MM.1S (cell line): ENCODE results near the gene LYL1.

ENCODE experiments used
- DNase-seq: peaks from one replicate; pipeline ENCODE4 v3.0.0-alpha.2; 2015
- H2AFZ ChIP-seq: fragments of 300-600 bp; sonication (generic); 2 replicates; pipeline ENCODE4 v1.6.0; 2016; ENCODE audit warnings: antibody characterized with exemption, low read length
- H3F3A ChIP-seq: fragments of 300-600 bp; sonication (generic); 2 replicates; pipeline ENCODE4 v1.6.1; 2016; ENCODE audit warnings: mild to moderate bottlenecking, antibody characterized with exemption, low read length, moderate library complexity, mixed read lengths; ENCODE audit not compliant: insufficient read depth
- H3K27ac ChIP-seq: fragments of 300-600 bp; sonication (generic); 2 replicates; pipeline ENCODE4 v1.5.1; 2016; ENCODE audit warnings: mild to moderate bottlenecking, low read length
- H3K27me3 ChIP-seq: fragments of 300-600 bp; sonication (generic); replicated peaks from 2 replicates; pipeline ENCODE4 v1.6.0; 2016; ENCODE audit warnings: low read length; ENCODE audit not compliant: insufficient read depth
- H3K36me3 ChIP-seq: fragments of 300-600 bp; sonication (generic); replicated peaks from 2 replicates; pipeline ENCODE4 v1.6.1; 2016; ENCODE audit warnings: mild to moderate bottlenecking, low read length, mixed read lengths; ENCODE audit not compliant: insufficient read depth
- H3K4me1 ChIP-seq: fragments of 300-600 bp; sonication (generic); 2 replicates; pipeline ENCODE4 v1.6.1; 2016; ENCODE audit warnings: low read length, mixed read lengths
- H3K4me2 ChIP-seq: fragments of 300-600 bp; sonication (generic); 2 replicates; pipeline ENCODE4 v1.6.0; 2016; ENCODE audit warnings: low read depth, low read length
- H3K4me3 ChIP-seq: fragments of 300-600 bp; sonication (generic); 2 replicates; pipeline ENCODE4 v1.5.1; 2016; ENCODE audit warnings: low read length, mixed read lengths
- H3K79me2 ChIP-seq: fragments of 300-600 bp; sonication (generic); 2 replicates; pipeline ENCODE4 v1.6.1; 2016; ENCODE audit warnings: mixed run types, low read length, mixed read lengths
- H3K9ac ChIP-seq: fragments of 300-600 bp; sonication (generic); 2 replicates; pipeline ENCODE4 v1.6.1; 2016; ENCODE audit warnings: low read length, mixed read lengths
- H3K9me2 ChIP-seq: fragments of 300-600 bp; sonication (generic); replicated peaks from 2 replicates; pipeline ENCODE4 v1.6.1; 2016; ENCODE audit warnings: mild to moderate bottlenecking, low read length, mixed read lengths; ENCODE audit not compliant: insufficient read depth
- H3K9me3 ChIP-seq: fragments of 300-600 bp; sonication (generic); replicated peaks from 2 replicates; pipeline ENCODE4 v1.6.1; 2016; ENCODE audit warnings: mild to moderate bottlenecking, low read length, mixed read lengths; ENCODE audit not compliant: insufficient read depth
- H4K20me1 ChIP-seq: fragments of 300-600 bp; sonication (generic); 2 replicates; pipeline ENCODE4 v1.6.1; 2016; ENCODE audit warnings: mild to moderate bottlenecking, low read length, moderate library complexity, mixed read lengths; ENCODE audit not compliant: insufficient read depth
- EZH2 ChIP-seq: fragments of 300-600 bp; sonication (generic); optimal IDR thresholded peaks from 2 replicates; pipeline ENCODE3; 2017; ENCODE audit warnings: low read depth, mild to moderate bottlenecking, antibody characterized with exemption, low read length, mixed read lengths
- EZH2phosphoT487 ChIP-seq: fragments of 300-600 bp; sonication (generic); IDR thresholded peaks from 2 replicates; pipeline ENCODE4 v1.6.1; 2018; ENCODE audit warnings: antibody characterized with exemption, low read length
- TF ChIP-seq, protein P1 (sequence below): fragments of 300-600 bp; sonication (generic); IDR thresholded peaks from 2 replicates; pipeline ENCODE4 v1.5.1; 2016; ENCODE audit warnings: antibody characterized with exemption, low read length, mixed read lengths

Gene LYL1

DNA sequence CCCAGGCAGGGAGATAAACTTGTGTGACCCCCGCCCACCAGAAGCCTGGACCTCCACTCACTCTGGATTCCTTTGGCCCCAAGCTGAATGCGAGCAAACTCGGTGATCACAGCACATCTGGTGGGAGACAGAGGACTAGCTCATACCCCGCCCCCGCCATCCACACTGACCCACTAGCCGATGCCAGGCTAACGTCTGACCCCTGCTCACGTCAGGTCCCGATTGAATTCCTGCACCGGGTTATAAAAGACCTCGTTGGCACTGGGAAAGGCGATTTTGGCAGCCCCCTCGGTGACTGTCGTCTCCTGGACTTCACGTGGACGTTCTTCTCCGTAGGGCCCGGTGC lies 13.3 kb upstream of the LYL1 start:
- peak overlapping the region; percentile 55 for H2AFZ ChIP-seq
- no peaks in the 10 kb centered on the region for H3K9me3 ChIP-seq
- H3K9me2 ChIP-seq = no peaks in the 10 kb centered on the region
- peaks cover 18% of the 10 kb centered on the region for H3K4me1 ChIP-seq
- TF ChIP-seq EZH2phosphoT487 = no peak
- TF ChIP-seq, protein P1, sequence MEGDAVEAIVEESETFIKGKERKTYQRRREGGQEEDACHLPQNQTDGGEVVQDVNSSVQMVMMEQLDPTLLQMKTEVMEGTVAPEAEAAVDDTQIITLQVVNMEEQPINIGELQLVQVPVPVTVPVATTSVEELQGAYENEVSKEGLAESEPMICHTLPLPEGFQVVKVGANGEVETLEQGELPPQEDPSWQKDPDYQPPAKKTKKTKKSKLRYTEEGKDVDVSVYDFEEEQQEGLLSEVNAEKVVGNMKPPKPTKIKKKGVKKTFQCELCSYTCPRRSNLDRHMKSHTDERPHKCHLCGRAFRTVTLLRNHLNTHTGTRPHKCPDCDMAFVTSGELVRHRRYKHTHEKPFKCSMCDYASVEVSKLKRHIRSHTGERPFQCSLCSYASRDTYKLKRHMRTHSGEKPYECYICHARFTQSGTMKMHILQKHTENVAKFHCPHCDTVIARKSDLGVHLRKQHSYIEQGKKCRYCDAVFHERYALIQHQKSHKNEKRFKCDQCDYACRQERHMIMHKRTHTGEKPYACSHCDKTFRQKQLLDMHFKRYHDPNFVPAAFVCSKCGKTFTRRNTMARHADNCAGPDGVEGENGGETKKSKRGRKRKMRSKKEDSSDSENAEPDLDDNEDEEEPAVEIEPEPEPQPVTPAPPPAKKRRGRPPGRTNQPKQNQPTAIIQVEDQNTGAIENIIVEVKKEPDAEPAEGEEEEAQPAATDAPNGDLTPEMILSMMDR = no peak
- H3K4me2 ChIP-seq = peak overlapping the region; percentile 89
- H3K27me3 ChIP-seq = no peaks in the 10 kb centered on the region
- H3K4me3 ChIP-seq = peak overlapping the region; percentile 95
- H3K27ac ChIP-seq = peak overlapping the region; percentile 67; the same call in 1 of the 2 replicates
- H3K9ac ChIP-seq = peak overlapping the region; percentile 84
- peaks cover 12% of the 10 kb centered on the region for H3F3A ChIP-seq
- DNase-seq = no peak
- H4K20me1 ChIP-seq = peaks cover 17% of the 10 kb centered on the region; the same call in 1 of the 2 replicates
- H3K36me3 ChIP-seq = no peaks in the 10 kb centered on the region; the same call in 1 of the 2 replicates
- H3K79me2 ChIP-seq = peaks cover 45% of the 10 kb centered on the region

DNA sequence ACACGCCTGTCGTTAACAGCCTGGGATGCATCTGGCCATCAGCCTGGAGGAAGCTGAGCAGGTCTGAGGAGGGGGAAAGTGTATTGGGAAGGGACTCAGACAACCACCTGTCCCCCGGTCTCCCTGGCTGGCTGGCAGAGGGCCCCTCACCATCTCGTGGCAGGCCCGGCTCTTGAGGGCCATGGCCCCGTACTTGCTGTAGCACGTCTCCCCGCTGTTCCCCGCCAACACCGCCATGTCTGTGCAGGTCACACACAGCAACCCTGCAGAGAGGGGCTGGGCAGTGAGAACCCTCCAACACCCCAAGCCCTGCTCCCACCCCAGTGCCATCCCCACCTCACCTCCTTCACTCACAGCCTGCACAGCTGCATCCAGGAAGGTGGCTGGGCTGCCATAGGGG lies 9.9 kb upstream of the LYL1 start:
- H4K20me1 ChIP-seq = no peaks in the 10 kb centered on the region
- TF ChIP-seq, protein P1 = no peak
- TF ChIP-seq EZH2phosphoT487 (no peak), EZH2 (no peak)
- no peak overlapping the region for H3K4me2 ChIP-seq
- H3K27ac ChIP-seq = no peak overlapping the region
- peaks cover 12% of the 10 kb centered on the region; the same call in 1 of the 2 replicates for H3K4me1 ChIP-seq
- H3F3A ChIP-seq = peaks cover 12% of the 10 kb centered on the region
- no peak overlapping the region for H3K9ac ChIP-seq
- no peaks in the 10 kb centered on the region for H3K27me3 ChIP-seq
- no peak overlapping the region for H2AFZ ChIP-seq
- H3K9me2 ChIP-seq = no peaks in the 10 kb centered on the region
- no peak for DNase-seq
- no peaks in the 10 kb centered on the region for H3K9me3 ChIP-seq
- no peak overlapping the region for H3K4me3 ChIP-seq
- H3K79me2 ChIP-seq = peaks cover 19% of the 10 kb centered on the region
- H3K36me3 ChIP-seq = no peaks in the 10 kb centered on the region; the same call in 1 of the 2 replicates

DNA sequence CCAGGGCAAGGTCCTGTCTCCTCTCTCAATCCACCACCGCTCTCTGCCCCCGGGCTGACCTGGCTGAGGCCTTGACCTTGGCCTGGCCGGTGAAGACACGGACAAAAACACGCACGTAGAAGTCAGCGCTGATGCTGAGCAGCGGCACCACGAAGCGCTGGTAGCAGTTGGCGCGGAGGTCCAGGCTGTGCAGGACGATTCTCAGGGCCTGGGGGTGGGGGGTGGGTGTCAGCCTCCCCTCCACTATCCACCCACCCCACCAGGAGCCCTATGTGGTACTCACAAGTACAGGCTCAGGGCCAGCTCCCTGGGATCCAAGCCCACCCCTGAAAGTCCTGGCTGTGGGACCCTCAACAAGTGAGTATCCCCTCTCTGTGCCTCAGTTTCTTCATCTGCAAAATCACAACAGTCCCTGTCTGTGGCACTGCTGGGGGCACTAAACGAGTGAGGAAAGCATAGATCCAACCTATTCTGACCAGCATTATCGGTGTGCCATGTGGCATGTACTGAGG lies 7.5 kb upstream of the LYL1 start:
- Histone ChIP-seq H4K20me1 (no peaks in the 10 kb centered on the region), H3K9ac (no peak overlapping the region), H3K27ac (no peak overlapping the region), H3K9me2 (no peaks in the 10 kb centered on the region), H3F3A (no peaks in the 10 kb centered on the region), H3K4me2 (no peak overlapping the region), H2AFZ (no peak overlapping the region), H3K4me3 (no peak overlapping the region), H3K9me3 (no peaks in the 10 kb centered on the region), H3K79me2 (peaks cover 5% of the 10 kb centered on the region), H3K36me3 (no peaks in the 10 kb centered on the region; the same call in 1 of the 2 replicates), H3K4me1 (peaks cover 5% of the 10 kb centered on the region; the same call in 1 of the 2 replicates), H3K27me3 (no peaks in the 10 kb centered on the region)
- no peak for DNase-seq
- TF ChIP-seq EZH2phosphoT487 (no peak), EZH2 (no peak)
- TF ChIP-seq, protein P1 = no peak
